Stomach smooth muscle (tissue), 2 donors: ENCODE results near the gene MTFMT.
"Not testable (repeated sequence)": the region's sequence is repeated elsewhere in the genome, so short reads cannot be mapped to it uniquely, and the experiment has no call there.

ENCODE experiments used
- H3K27ac ChIP-seq: one replicate; pipeline ENCODE4 v1.7.0; 2013; ENCODE audit warnings: mild to moderate bottlenecking, low read length, inconsistent platforms
- H3K27me3 ChIP-seq, 2 donors: one replicate each; pipeline ENCODE4 v1.7.0; 2013; ENCODE audit warnings: low read length in 2 of 2; ENCODE audit not compliant: insufficient read depth in 2 of 2, control insufficient read depth in 1 of 2
- H3K36me3 ChIP-seq, 2 donors: one replicate each; pipeline ENCODE4 v1.7.0; 2013; ENCODE audit warnings: low read length in 2 of 2; ENCODE audit not compliant: control insufficient read depth in 2 of 2, insufficient read depth in 2 of 2
- H3K4me1 ChIP-seq: one replicate; pipeline ENCODE4 v1.7.0; 2013; ENCODE audit warnings: low read length; ENCODE audit not compliant: control insufficient read depth, insufficient read depth
- H3K4me3 ChIP-seq, 2 donors: one replicate each; pipeline ENCODE4 v1.7.0; 2013; ENCODE audit warnings: low read length in 2 of 2
- H3K9ac ChIP-seq, 2 donors: one replicate each; pipeline ENCODE4 v1.7.0; 2013; ENCODE audit warnings: low read length in 2 of 2, mild to moderate bottlenecking in 1 of 2
- H3K9me3 ChIP-seq, 2 donors: one replicate each; pipeline ENCODE4 v1.7.0; 2013; ENCODE audit warnings: low read length in 2 of 2; ENCODE audit not compliant: control insufficient read depth in 2 of 2
- donor health status: healthy.
- donor health status: Pancreatic carcinoma.

MTFMT gene

GRCh38 chr15:65011198-65011597, 18.2 kb downstream of the MTFMT start:
- peaks cover 24 to 34% of the 10 kb centered on the region in 2 donors for H3K36me3 ChIP-seq
- not testable (repeated sequence) for H3K9me3 ChIP-seq, H3K27ac ChIP-seq, H3K9ac ChIP-seq, H3K4me1 ChIP-seq, H3K4me3 ChIP-seq, H3K27me3 ChIP-seq

DNA sequence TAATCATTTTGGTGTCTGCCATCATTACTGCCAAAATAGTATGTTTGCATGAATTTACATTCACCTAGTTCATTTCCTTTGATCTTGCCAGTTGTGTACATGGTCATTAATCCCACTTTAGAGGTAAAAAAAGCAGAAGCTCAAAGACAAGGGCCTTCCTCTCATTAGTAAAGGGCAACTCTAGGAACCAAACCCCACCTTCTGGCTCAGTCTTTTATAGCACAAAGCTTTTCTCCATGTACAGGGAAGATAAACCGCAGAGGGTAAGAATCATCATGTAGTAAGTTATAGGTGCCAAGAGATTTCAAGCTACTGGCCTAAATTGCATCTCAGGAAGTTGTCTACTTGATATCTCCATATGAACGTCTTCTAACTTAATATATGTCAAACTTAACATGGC, 20.5 kb downstream of the MTFMT start:
- peaks cover 18 to 33% of the 10 kb centered on the region in 2 donors for H3K36me3 ChIP-seq

GRCh38 chr15:65006876-65007275, 22.6 kb downstream of the MTFMT start:
- Histone ChIP-seq H3K9ac (no peak overlapping the region), H3K27me3 (no peaks in the 10 kb centered on the region), H3K9me3 (no peaks in the 10 kb centered on the region), H3K4me1 (no peaks in the 10 kb centered on the region), H3K27ac (no peak overlapping the region), H3K36me3 (peaks cover 12 to 24% of the 10 kb centered on the region in 2 donors), H3K4me3 (no peak overlapping the region)

More for the DNA sequence above, 20.5 kb downstream of the MTFMT start:
- H3K27me3 ChIP-seq = no peaks in the 10 kb centered on the region
- no peak overlapping the region for H3K9ac ChIP-seq
- no peak overlapping the region for H3K4me3 ChIP-seq
- no peaks in the 10 kb centered on the region for H3K4me1 ChIP-seq
- H3K9me3 ChIP-seq = peaks cover 0 to 4% of the 10 kb centered on the region in 2 donors
- H3K27ac ChIP-seq = no peak overlapping the region

DNA sequence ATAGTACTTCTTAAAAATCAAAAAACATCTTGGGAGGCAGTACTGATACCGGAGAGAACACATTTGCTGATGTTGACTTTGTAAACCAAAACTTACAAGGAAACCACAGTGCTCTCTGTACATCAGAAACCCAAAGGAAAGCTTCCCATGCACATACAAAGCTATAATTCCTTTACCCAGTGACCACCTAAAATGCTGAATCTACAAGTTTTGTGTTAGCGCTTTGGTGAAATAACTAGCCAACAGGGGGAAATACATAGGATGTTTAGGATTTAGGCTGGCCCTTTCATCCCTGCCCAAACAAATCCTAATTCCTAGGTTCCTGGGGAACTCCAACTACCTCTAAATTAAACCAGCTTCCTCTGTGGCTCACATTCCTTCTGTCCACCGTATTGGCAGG, 24.4 kb downstream of the MTFMT start:
- peaks cover 10 to 17% of the 10 kb centered on the region in 2 donors for H3K36me3 ChIP-seq
- no peaks in the 10 kb centered on the region for H3K27me3 ChIP-seq
- no peaks in the 10 kb centered on the region for H3K9me3 ChIP-seq
- no peak overlapping the region for H3K9ac ChIP-seq
- H3K4me3 ChIP-seq = no peak overlapping the region
- no peaks in the 10 kb centered on the region for H3K4me1 ChIP-seq
- no peak overlapping the region for H3K27ac ChIP-seq

- Histone ChIP-seq H3K36me3 (no peaks in the 10 kb centered on the region), H3K27me3 (no peaks in the 10 kb centered on the region), H3K4me3 (no peak overlapping the region), H3K9me3 (no peaks in the 10 kb centered on the region), H3K27ac (no peak overlapping the region), H3K4me1 (no peaks in the 10 kb centered on the region), H3K9ac (no peak overlapping the region)
Measured at GRCh38 chr15:64997745-64998375, 31.6 kb downstream of the MTFMT start.

- Histone ChIP-seq H3K4me3 (no peak overlapping the region), H3K4me1 (no peaks in the 10 kb centered on the region), H3K27ac (no peak overlapping the region), H3K27me3 (no peaks in the 10 kb centered on the region), H3K9me3 (no peaks in the 10 kb centered on the region), H3K36me3 (no peaks in the 10 kb centered on the region), H3K9ac (no peak overlapping the region)
Measured at GRCh38 chr15:64997066-64997465, 32.4 kb downstream of the MTFMT start.

DNA sequence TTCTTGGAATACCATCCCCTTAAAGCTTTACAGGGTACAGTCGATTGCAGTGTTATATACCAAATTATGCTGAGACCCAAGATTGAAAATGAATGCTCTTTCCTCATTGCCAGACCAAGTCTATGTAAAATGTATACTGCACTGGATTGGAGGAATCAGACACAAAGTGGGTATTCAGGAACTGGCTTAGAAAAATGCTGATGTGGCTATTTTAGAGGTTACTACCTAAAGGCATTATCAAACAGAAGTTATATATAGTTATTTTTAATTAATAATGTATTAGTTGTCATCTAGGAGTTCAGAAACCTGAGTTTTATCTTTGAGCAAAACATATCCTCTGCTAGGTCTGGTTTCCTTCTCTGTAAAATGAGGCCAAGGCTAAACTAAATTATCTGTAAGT, 36.1 kb downstream of the MTFMT start:
- H3K27ac ChIP-seq = no peak overlapping the region
- H3K4me1 ChIP-seq = peaks cover 8% of the 10 kb centered on the region
- no peak overlapping the region for H3K9ac ChIP-seq
- H3K36me3 ChIP-seq = no peaks in the 10 kb centered on the region
- no peaks in the 10 kb centered on the region for H3K9me3 ChIP-seq
- H3K27me3 ChIP-seq = no peaks in the 10 kb centered on the region
- H3K4me3 ChIP-seq = no peak overlapping the region

- no peaks in the 10 kb centered on the region for H3K36me3 ChIP-seq
- peaks cover 8% of the 10 kb centered on the region for H3K4me1 ChIP-seq
- H3K27me3 ChIP-seq = no peaks in the 10 kb centered on the region
- H3K4me3 ChIP-seq = no peak overlapping the region
- no peaks in the 10 kb centered on the region for H3K9me3 ChIP-seq
- H3K9ac ChIP-seq = no peak overlapping the region
- H3K27ac ChIP-seq = no peak overlapping the region
Measured at GRCh38 chr15:64991536-64992135, 37.8 kb downstream of the MTFMT start.

- Histone ChIP-seq H3K9me3 (no peaks in the 10 kb centered on the region), H3K27me3 (no peaks in the 10 kb centered on the region), H3K9ac (peak overlapping the region; percentile 88 to 93), H3K27ac (peak overlapping the region; percentile 70), H3K4me1 (peaks cover 13% of the 10 kb centered on the region), H3K4me3 (peak overlapping the region; percentile 83 to 95), H3K36me3 (no peaks in the 10 kb centered on the region)
Measured at GRCh38 chr15:64990168-64990470, 39.3 kb downstream of the MTFMT start.

GRCh38 chr15:64989416-64990167, 39.8 kb downstream of the MTFMT start, which contains the start of gene SPG21:
SPG21 (minus strand) TSS chr15:64989914; CDS start chr15:64983569, 6,345 bp downstream.
- Histone ChIP-seq H3K27ac (peak within 1 kb of the TSS; percentile 89), H3K9me3 (no peaks in the 10 kb centered on the region), H3K4me1 (peaks cover 14% of the 10 kb centered on the region), H3K36me3 (no peaks in the 10 kb centered on the region), H3K27me3 (no peaks in the 10 kb centered on the region), H3K9ac (peak within 1 kb of the TSS; percentile 88 to 93), H3K4me3 (peak within 1 kb of the TSS; percentile 83 to 95)

DNA sequence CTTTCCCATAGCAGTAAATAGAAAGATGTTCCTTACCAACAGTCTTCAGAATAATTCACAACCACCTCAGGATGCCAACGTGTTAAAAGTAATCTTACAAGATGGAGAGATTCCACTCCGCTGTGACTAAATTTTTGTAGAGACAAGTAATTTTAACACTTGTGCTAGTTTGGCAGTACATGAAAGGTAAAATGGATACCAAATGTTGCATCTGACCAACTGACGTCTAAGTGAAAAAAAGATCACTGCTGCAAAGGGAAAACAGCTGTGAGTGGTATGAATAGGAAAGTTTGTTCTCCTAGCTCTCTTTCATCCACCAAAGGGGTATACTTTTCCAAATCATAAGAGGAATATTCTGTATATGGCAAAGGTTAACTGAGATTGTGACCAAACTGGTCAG, 42.3 kb downstream of the MTFMT start:
- no peaks in the 10 kb centered on the region for H3K27me3 ChIP-seq
- no peak overlapping the region for H3K4me3 ChIP-seq
- H3K9me3 ChIP-seq = no peaks in the 10 kb centered on the region
- peaks cover 0 to 3% of the 10 kb centered on the region in 2 donors for H3K36me3 ChIP-seq
- no peak overlapping the region for H3K27ac ChIP-seq
- H3K9ac ChIP-seq = no peak overlapping the region
- H3K4me1 ChIP-seq = peaks cover 14% of the 10 kb centered on the region
